ENCODE measurements around the gene PUS3.

DNA sequence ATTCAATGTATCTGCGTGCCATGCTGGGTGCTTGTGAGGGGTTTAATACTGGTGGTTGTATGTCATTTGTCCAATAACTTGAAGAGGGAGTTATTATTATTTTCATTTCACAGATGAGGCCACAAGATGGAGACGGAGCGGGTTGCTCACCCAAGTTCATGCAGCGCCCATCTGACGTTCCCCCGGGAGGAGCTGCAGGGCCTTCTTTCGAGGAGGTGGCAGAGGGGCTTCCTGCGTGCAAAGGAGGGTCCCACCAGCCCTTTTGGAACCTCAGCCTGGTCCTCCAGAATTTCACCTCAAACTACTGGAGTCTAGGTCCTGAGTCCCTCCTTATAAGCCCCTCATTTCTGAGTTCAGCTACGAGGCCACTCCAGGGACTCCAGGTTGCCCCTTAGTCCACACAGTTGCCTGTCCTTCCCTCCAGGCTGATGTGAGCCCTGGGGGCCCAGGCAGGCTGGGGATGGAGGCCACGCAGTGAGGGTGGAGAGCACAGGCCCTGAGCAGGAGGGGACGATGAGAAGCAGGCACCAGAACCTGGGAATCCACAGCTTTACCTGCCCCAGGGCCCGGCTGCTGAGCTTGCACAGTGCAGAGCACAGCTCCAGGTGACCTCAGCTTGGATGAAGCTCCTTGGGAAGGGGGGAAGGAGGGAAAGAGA lies 39.9 kb upstream of the PUS3 start:
- TF ChIP-seq POLR2A (IDR thresholded peaks at IDR 0.05) (no peak), CTCF (IDR thresholded peaks at IDR 0.05) (no peak)
